D341Med (cell line): Measurements from ENCODE around the gene PRR15L.
"Not testable (repeated sequence)": the region's sequence is repeated elsewhere in the genome, so short reads cannot be mapped to it uniquely, and the experiment has no call there.

Experiments
- DNase-seq: peaks from one replicate; pipeline ENCODE4 v3.0.0; 2012; ENCODE audit warnings: low spot score

Gene PRR15L

GRCh38 chr17:47988445-47988844 lies 30.8 kb upstream of the PRR15L start:
- not testable (repeated sequence) for DNase-seq

- peak; percentile 68 for DNase-seq
Observed at GRCh38 chr17:47987240-47987835, 29.7 kb upstream of the PRR15L start.

- no peak for DNase-seq
Observed at GRCh38 chr17:47986520-47986919, 28.8 kb upstream of the PRR15L start.

- DNase-seq, result no peak
Observed at GRCh38 chr17:47983492-47984223, 26.0 kb upstream of the PRR15L start.

GRCh38 chr17:47982645-47983390 lies 25.1 kb upstream of the PRR15L start:
- DNase-seq, result no peak

GRCh38 chr17:47982091-47982617 lies 24.5 kb upstream of the PRR15L start:
- DNase-seq, result no peak

GRCh38 chr17:47981462-47981861 lies 23.8 kb upstream of the PRR15L start:
- no peak for DNase-seq

GRCh38 chr17:47980541-47980940 lies 22.9 kb upstream of the PRR15L start:
- DNase-seq, result no peak

- peak; percentile 95 for DNase-seq
Observed at GRCh38 chr17:47978324-47978723, 20.6 kb upstream of the PRR15L start.

- no peak for DNase-seq
Observed at GRCh38 chr17:47975823-47976205, 18.1 kb upstream of the PRR15L start.

GRCh38 chr17:47975189-47975822 lies 17.6 kb upstream of the PRR15L start:
- no peak for DNase-seq

- no peak for DNase-seq
Observed at GRCh38 chr17:47973541-47973940, 15.9 kb upstream of the PRR15L start.

- DNase-seq, result peak; percentile 100
Observed at GRCh38 chr17:47970725-47971499, 13.2 kb upstream of the PRR15L start, which contains the start of gene CDK5RAP3. TSS of gene CDK5RAP3 (plus strand) at chr17:47971113. CDS start at chr17:47971147, 34 bp downstream.

GRCh38 chr17:47969930-47970724 lies 12.4 kb upstream of the PRR15L start:
- no peak for DNase-seq

GRCh38 chr17:47968836-47969235 lies 11.2 kb upstream of the PRR15L start:
- DNase-seq, result no peak

- DNase-seq, result no peak
Observed at GRCh38 chr17:47967607-47968252, 10.0 kb upstream of the PRR15L start.

- no peak for DNase-seq
Observed at GRCh38 chr17:47966079-47966519, 8.4 kb upstream of the PRR15L start.

- DNase-seq, result no peak
Observed at GRCh38 chr17:47964856-47965255, 7.2 kb upstream of the PRR15L start.

GRCh38 chr17:47962901-47963300 lies 5.2 kb upstream of the PRR15L start:
- DNase-seq, result no peak

GRCh38 chr17:47961406-47961805 lies 3.7 kb upstream of the PRR15L start:
- DNase-seq, result no peak
